ENCODE data around the gene ADAMTS10.

ADAMTS10 gene

GRCh38 chr19:8610041-8610935 lies at the start of gene ADAMTS10:
TSS of gene ADAMTS10 (minus strand) at chr19:8610715. CDS start at chr19:8605710, 5,005 bp downstream.
- peak; percentile 50 for DNase-seq (ENCODE audit: low read depth)

- no peak for DNase-seq (ENCODE audit: low read depth)
Observed at GRCh38 chr19:8659905-8660304, 49.4 kb upstream of the ADAMTS10 start.

GRCh38 chr19:8657869-8658268 lies 47.4 kb upstream of the ADAMTS10 start:
- no peak for DNase-seq (ENCODE audit: low read depth)

- no peak for DNase-seq (ENCODE audit: low read depth)
Observed at GRCh38 chr19:8655340-8655709, 44.8 kb upstream of the ADAMTS10 start.

GRCh38 chr19:8654591-8655339 lies 44.2 kb upstream of the ADAMTS10 start:
- DNase-seq (ENCODE audit: low read depth) = peak; percentile 29

GRCh38 chr19:8648240-8648639 lies 37.7 kb upstream of the ADAMTS10 start:
- DNase-seq (ENCODE audit: low read depth) = peak; percentile 50

GRCh38 chr19:8643860-8644653 lies 33.5 kb upstream of the ADAMTS10 start:
- no peak for DNase-seq (ENCODE audit: low read depth)

- no peak for DNase-seq (ENCODE audit: low read depth)
Observed at GRCh38 chr19:8642561-8642960, 32.0 kb upstream of the ADAMTS10 start.

- peak; percentile 76 for DNase-seq (ENCODE audit: low read depth)
Observed at GRCh38 chr19:8641908-8642547, 31.5 kb upstream of the ADAMTS10 start.

GRCh38 chr19:8641221-8641907 lies 30.8 kb upstream of the ADAMTS10 start:
- DNase-seq (ENCODE audit: low read depth) = no peak

- DNase-seq (ENCODE audit: low read depth) = peak; percentile 64
Observed at GRCh38 chr19:8640402-8641004, 30.0 kb upstream of the ADAMTS10 start.

- DNase-seq (ENCODE audit: low read depth) = peak; percentile 30
Observed at GRCh38 chr19:8639821-8640401, 29.4 kb upstream of the ADAMTS10 start.

GRCh38 chr19:8638078-8638619 lies 27.6 kb upstream of the ADAMTS10 start:
- peak; percentile 60 for DNase-seq (ENCODE audit: low read depth)

- DNase-seq (ENCODE audit: low read depth) = peak; percentile 47
Observed at GRCh38 chr19:8637070-8637469, 26.6 kb upstream of the ADAMTS10 start.

- no peak for DNase-seq (ENCODE audit: low read depth)
Observed at GRCh38 chr19:8635422-8635821, 24.9 kb upstream of the ADAMTS10 start.

GRCh38 chr19:8631425-8631819 lies 20.9 kb upstream of the ADAMTS10 start:
- DNase-seq (ENCODE audit: low read depth) = peak; percentile 70

GRCh38 chr19:8630796-8631424 lies 20.4 kb upstream of the ADAMTS10 start:
- no peak for DNase-seq (ENCODE audit: low read depth)

GRCh38 chr19:8629996-8630683 lies 19.6 kb upstream of the ADAMTS10 start, which contains the start of gene NFILZ:
TSS of gene NFILZ (plus strand) at chr19:8630633. CDS start at chr19:8676766, 46,133 bp downstream.
- DNase-seq (ENCODE audit: low read depth) = no peak

- no peak for DNase-seq (ENCODE audit: low read depth)
Observed at GRCh38 chr19:8629184-8629583, 18.7 kb upstream of the ADAMTS10 start.

Data from iris pigment epithelial cell (primary cell).